Measurements from ENCODE around the gene NLGN4X. TPM values are rescaled to one million over a fixed set of nuclear protein-coding genes. Genes with fewer than 3 reads are reported as not detected.

Gene NLGN4X
- polyA plus RNA-seq, 1 of the 3 experiments (the other 2 are of a cell fraction), result 0.05 TPM

DNA sequence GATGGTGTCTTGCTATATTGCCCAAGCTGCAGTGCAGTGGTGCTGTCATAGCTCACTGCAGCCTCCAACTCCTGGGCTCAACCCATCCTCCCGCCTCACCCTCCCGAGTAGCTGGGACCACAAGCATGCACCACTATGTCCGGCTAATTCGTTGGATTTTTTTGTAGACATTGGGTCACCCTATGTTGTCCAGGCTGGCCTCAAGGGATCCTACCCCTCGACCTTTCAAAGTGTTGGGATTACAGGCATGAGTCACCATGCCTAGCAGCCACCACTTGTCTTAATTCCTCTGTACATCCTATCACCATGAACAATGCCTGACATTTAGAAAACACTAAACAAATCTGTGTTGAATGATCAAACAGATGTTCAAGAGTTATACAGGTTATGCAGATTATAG lies 76.7 kb downstream of the NLGN4X start (continued):
- TF ChIP-seq, protein P1, sequence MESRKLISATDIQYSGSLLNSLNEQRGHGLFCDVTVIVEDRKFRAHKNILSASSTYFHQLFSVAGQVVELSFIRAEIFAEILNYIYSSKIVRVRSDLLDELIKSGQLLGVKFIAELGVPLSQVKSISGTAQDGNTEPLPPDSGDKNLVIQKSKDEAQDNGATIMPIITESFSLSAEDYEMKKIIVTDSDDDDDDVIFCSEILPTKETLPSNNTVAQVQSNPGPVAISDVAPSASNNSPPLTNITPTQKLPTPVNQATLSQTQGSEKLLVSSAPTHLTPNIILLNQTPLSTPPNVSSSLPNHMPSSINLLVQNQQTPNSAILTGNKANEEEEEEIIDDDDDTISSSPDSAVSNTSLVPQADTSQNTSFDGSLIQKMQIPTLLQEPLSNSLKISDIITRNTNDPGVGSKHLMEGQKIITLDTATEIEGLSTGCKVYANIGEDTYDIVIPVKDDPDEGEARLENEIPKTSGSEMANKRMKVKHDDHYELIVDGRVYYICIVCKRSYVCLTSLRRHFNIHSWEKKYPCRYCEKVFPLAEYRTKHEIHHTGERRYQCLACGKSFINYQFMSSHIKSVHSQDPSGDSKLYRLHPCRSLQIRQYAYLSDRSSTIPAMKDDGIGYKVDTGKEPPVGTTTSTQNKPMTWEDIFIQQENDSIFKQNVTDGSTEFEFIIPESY (IDR thresholded peaks at IDR 0.05; ENCODE audit: borderline replicate concordance, low read depth), result no peak
- TF ChIP-seq FOXJ3 (CRISPR knock-in tag; IDR thresholded peaks at IDR 0.05) (no peak), TAF1 (IDR thresholded peaks at IDR 0.05; ENCODE audit: borderline replicate concordance, low read depth, low read length) (no peak)

DNA sequence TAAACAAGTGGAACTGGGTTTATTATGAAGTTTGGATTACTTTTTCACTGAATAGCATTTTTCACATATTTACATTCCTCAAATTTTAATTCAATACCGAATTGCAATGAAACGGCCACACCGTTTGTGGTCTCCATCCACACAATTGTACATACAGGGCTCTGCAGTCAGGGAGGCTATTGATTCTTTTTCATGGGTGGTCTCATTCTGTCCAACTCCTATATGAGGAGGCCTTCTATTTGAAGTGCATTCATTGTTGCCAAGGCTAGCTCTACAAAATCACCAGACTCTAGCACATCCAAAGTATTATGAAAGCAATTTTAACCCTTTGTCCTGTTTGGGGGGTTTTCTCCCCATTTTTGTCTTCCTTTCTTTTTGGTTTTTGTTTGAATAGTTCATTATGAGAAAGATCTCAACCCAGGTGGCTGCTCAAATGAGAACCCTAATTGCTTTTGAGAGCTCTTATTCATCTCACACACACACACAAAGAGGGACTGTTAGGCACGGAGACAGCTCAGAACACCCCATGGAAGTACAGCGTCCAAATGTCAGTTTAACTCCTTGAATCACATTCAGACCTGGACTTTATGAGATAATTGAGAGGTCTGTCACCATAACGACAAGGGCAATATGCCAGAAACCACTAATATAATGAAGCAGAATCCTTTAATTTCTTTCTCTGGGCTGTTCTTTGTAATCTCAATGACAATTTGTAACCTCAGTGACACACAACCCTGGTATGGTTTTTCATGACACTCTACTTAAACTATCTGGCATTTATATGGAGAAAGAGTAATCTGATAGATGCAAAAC lies 79.4 kb downstream of the NLGN4X start:
- POLR2A ChIA-PET, result no interaction called here
- H3K4me3 ChIP-seq (ENCODE audit: low read depth in 2 of 2, low read length in 1 of 2), result no peak overlapping the region
- no peaks in the 10 kb centered on the region for H3K36me3 ChIP-seq (replicated peaks in 1 of 2; ENCODE audit: control insufficient read depth in 1 of 2, insufficient read depth in 2 of 2, low read length in 1 of 2)
- H3K4me1 ChIP-seq (ENCODE audit: control insufficient read depth in 1 of 2, insufficient read depth in 2 of 2, low read depth in 1 of 2, low read length in 1 of 2), result no peaks in the 10 kb centered on the region; a peak in 2 of 4 replicates
- H3F3A ChIP-seq (replicated peaks; ENCODE audit: insufficient read depth), result no peaks in the 10 kb centered on the region
- 13% methylated on average over 6 of the region's 6 CpGs for WGBS (ENCODE audit: low lambda C conversion rate)
- H3K9ac ChIP-seq, result no peak overlapping the region
- H3K27ac ChIP-seq (ENCODE audit: low read depth in 2 of 2, low read length in 1 of 2), result no peak overlapping the region
- DNase-seq, result peak; percentile 37
- H4K20me1 ChIP-seq (ENCODE audit: insufficient read depth), result no peaks in the 10 kb centered on the region
- CTCF ChIA-PET, result no interaction called here
- no peaks in the 10 kb centered on the region for H3K79me2 ChIP-seq (ENCODE audit: insufficient read depth)
- H3K9me2 ChIP-seq, result no peaks in the 10 kb centered on the region
- no peak overlapping the region for H2AFZ ChIP-seq (ENCODE audit: low read depth)
- peak; percentile 38; the same call in 1 of the 2 replicates for TF ChIP-seq RCOR1 (IDR thresholded peaks at IDR 0.05; ENCODE audit: low read length)
- TF ChIP-seq GATA2 (CRISPR knock-in tag; IDR thresholded peaks at IDR 0.05), result peak; percentile 25; the same call in 1 of the 2 replicates
- TF ChIP-seq, protein P2, sequence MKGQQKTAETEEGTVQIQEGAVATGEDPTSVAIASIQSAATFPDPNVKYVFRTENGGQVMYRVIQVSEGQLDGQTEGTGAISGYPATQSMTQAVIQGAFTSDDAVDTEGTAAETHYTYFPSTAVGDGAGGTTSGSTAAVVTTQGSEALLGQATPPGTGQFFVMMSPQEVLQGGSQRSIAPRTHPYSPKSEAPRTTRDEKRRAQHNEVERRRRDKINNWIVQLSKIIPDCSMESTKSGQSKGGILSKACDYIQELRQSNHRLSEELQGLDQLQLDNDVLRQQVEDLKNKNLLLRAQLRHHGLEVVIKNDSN (IDR thresholded peaks at IDR 0.05; ENCODE audit: borderline replicate concordance, low read depth), result no peak
- H3K4me2 ChIP-seq, result no peak overlapping the region
- no peaks in the 10 kb centered on the region for H3K27me3 ChIP-seq (ENCODE audit: insufficient read depth)
- H3K9me3 ChIP-seq, result 0 out of 2 replicates have a peak, but pooled peaks cover 4% of the 10 kb centered on the region

DNA sequence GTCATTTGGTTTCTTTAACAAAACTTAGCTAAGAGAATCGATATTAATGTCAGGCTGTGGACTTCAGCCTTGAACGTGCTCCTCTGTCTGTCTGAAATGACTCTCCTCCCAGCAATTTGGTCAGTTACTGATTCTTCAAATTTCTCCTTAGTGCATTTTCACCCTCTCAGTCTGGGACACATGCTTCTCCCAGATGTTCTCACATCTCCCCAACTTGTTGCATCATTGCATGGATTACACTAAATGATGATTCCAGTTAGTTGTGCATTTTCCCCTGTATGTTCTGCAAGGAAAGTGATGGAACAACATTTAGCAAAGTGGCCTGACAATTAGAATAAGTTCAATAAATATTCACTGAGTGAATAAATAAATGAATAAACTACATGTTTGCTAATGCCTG lies 94.4 kb downstream of the NLGN4X start:
- no peak overlapping the region for H3K4me3 ChIP-seq (ENCODE audit: low read depth in 2 of 2, low read length in 1 of 2)
- no peaks in the 10 kb centered on the region for H3K79me2 ChIP-seq (ENCODE audit: insufficient read depth)
- H3K36me3 ChIP-seq (replicated peaks in 1 of 2; ENCODE audit: control insufficient read depth in 1 of 2, insufficient read depth in 2 of 2, low read length in 1 of 2), result no peaks in the 10 kb centered on the region
- CTCF ChIA-PET, result no interaction called here
- no peak for TF ChIP-seq RCOR1 (IDR thresholded peaks at IDR 0.05; ENCODE audit: low read length)
- TF ChIP-seq MEF2A (IDR thresholded peaks at IDR 0.05; ENCODE audit: borderline replicate concordance, low read depth), result no peak
- no peaks in the 10 kb centered on the region for H4K20me1 ChIP-seq (ENCODE audit: insufficient read depth)
- no peak overlapping the region for H3K4me2 ChIP-seq
- no peak overlapping the region for H2AFZ ChIP-seq (ENCODE audit: low read depth)
- DNase-seq, result no peak
- H3K4me1 ChIP-seq (ENCODE audit: control insufficient read depth in 1 of 2, insufficient read depth in 2 of 2, low read depth in 1 of 2, low read length in 1 of 2), result no peaks in the 10 kb centered on the region; a peak in 1 of 4 replicates
- H3K27me3 ChIP-seq (ENCODE audit: insufficient read depth), result no peaks in the 10 kb centered on the region
- POLR2A ChIA-PET, result no interaction called here
- H3K27ac ChIP-seq (ENCODE audit: low read depth in 2 of 2, low read length in 1 of 2), result no peak overlapping the region
- no peaks in the 10 kb centered on the region; the same call in 1 of the 2 replicates for H3K9me3 ChIP-seq
- no peak overlapping the region for H3K9ac ChIP-seq
- 11% methylated on average over 2 of the region's 2 CpGs for WGBS (ENCODE audit: low lambda C conversion rate)
- no peaks in the 10 kb centered on the region for H3F3A ChIP-seq (replicated peaks; ENCODE audit: insufficient read depth)
- H3K9me2 ChIP-seq, result no peaks in the 10 kb centered on the region

Measured in SK-N-SH (cell line).